GM12892 (cell line): ENCODE results near the gene RASL12.
"Not testable (repeated sequence)": the region's sequence is repeated elsewhere in the genome, so short reads cannot be mapped to it uniquely, and the experiment has no call there.

Experiments used
- DNase-seq: peaks from one replicate; pipeline ENCODE4 v3.0.0; 2011; ENCODE audit not compliant: insufficient read length
- FAIRE-seq: peaks from 2 replicates; lab custom pipeline; 2011; peaks lifted over from hg19 to GRCh38; lab: Jason Lieb, UNC
- POLR2A ChIP-seq: IDR thresholded peaks from 2 replicates; pipeline ENCODE4 v1.6.1; 2011; ENCODE audit warnings: low read depth, low read length, control low read depth
- POLR2AphosphoS5 ChIP-seq: IDR thresholded peaks from 2 replicates; pipeline ENCODE4 v1.6.1; 2011; ENCODE audit warnings: low read depth, low read length, control low read depth
- TAF1 ChIP-seq: IDR thresholded peaks from 2 replicates; pipeline ENCODE4 v1.6.1; 2011; ENCODE audit warnings: low read depth, mild to moderate bottlenecking, control low read depth, low read length, borderline replicate concordance

The RASL12 gene

DNA sequence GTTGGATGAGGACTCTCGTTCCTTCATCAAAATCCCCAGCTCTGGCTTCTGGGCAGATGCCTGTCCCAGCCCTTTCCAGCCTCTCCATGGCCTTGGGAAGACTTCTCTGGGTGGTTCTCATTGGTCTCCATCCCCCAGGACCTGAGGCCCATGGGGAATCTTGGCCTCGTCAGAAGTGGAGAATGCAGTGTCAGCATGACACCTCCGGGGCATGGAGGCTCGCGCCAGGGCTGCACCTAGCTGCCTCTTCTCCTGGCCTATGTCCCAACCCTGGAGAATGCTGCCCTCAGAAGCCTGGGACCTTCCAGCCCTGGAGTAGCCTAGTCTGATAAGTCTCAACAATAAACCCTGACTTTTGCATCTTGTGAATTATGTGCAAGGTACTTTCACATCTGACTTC lies 11.8 kb upstream of the RASL12 start:
- no peak for FAIRE-seq

DNA sequence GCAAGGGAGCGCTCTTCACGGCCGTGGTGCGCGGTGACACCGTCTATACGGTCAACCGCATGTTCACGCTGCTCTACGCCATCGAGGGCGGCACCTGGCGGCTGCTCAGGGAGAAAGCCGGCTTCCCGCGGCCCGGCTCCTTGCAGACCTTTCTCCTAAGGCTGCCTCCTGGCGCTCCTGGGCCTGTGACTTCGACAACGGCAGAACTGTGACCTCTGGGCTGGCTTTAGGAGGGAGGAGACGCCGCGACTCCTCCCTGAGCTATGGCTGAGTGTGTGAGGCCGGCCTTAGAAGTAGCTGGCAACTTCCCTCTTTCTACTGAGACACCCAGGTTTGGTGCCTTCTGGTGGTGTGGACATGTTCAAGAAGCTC lies 10.2 kb upstream of the RASL12 start:
- TF ChIP-seq POLR2A = no peak
- no peak for TF ChIP-seq POLR2AphosphoS5
- no peak for TF ChIP-seq TAF1
- DNase-seq (no peak), FAIRE-seq (no peak)

More for the DNA sequence above, 11.8 kb upstream of the RASL12 start:
- no peak for DNase-seq
- TF ChIP-seq TAF1 (no peak), POLR2A (no peak), POLR2AphosphoS5 (no peak)

DNA sequence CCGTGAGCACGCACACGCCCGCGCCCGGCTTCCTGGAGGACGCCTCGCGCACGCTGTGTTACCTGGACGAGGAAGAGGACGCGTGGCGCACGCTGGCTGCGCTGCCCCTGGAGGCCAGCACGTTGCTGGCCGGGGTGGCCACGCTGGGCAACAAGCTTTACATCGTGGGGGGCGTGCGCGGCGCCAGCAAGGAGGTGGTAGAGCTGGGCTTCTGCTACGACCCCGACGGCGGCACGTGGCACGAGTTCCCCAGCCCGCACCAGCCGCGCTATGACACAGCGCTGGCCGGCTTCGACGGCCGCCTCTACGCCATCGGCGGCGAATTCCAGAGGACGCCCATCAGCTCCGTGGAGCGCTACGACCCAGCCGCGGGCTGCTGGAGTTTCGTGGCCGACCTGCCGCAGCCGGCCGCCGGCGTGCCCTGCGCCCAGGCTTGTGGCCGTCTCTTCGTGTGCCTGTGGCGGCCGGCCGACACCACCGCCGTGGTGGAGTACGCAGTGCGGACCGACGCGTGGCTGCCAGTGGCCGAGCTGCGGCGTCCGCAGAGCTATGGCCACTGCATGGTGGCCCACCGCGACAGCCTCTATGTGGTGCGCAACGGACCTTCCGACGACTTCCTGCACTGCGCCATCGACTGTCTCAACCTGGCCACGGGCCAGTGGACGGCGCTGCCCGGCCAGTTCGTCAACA lies 9.6 kb upstream of the RASL12 start:
- FAIRE-seq (no peak), DNase-seq (no peak)
- no peak for TF ChIP-seq POLR2AphosphoS5

DNA sequence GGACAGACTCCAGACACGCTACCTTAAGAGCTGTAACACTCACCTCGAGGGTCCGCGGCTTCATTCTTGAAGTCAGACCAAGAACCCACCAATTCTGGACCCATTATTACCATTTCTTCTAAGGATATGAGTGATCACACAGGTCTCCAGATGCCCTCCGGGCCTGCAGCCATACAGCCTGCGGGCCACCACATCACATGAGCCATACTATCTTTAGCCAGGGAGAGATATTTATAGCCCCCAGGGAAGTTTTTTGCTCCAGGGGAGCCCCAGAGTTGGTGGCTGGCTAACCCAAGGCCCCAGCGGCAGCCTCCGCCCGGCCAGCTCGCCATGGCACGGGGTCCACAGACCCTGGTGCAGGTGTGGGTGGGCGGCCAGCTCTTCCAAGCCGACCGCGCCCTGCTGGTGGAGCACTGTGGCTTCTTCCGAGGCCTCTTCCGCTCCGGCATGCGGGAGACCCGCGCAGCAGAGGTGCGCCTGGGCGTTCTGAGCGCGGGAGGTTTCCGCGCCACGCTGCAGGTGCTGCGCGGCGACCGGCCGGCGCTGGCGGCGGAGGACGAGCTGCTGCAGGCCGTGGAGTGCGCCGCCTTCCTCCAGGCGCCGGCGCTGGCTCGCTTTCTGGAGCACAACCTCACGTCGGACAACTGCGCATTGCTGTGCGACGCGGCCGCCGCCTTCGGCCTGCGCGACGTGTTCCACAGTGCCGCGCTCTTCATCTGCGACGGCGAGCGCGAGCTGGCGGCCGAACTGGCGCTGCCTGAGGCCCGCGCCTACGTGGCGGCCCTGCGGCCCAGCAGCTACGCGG lies 8.9 kb upstream of the RASL12 start, which contains the start of gene KBTBD13:
TSS of gene KBTBD13 (plus strand) at position 261 of the 805 bp plus-strand sequence. CDS start at position 331, 70 bp downstream.
- DNase-seq = no peak
- TF ChIP-seq TAF1 = no peak
- no peak for TF ChIP-seq POLR2AphosphoS5
- no peak for TF ChIP-seq POLR2A
- no peak for FAIRE-seq

DNA sequence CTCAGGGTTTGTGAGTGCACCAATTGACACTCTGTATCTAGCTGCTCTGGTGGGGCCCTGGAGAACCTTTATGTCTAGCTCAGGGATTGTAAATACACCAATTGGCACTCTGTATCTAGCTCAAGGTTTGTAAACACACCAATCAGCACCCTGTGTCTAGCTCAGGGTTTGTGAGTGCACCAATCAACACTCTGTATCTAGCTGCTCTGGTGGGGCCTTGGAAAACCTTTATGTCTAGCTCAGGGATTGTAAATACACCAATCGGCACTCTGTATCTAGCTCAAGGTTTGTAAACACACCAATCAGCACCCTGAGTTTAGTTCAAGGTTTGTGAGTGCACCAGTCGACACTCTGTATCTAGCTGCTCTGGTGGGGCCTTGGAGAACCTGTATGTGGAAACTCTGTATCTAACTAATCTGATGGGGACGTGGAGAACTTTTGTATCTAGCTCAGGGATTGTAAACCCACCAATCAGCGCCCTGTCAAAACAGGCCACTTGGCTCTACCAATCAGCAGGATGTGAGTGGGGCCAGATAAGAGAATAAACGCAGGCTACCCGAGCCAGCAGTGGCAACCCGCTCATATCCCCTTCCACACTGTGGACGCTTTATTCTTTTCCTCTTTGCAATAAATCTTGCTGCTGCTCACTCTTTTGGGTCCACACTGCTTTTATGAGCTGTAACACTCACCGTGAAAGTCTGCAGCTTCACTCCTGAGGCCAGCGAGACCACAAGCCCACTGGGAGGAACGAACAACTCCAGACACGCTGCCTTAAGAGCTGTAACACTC lies 8.0 kb upstream of the RASL12 start:
- DNase-seq, FAIRE-seq: not testable (repeated sequence)

DNA sequence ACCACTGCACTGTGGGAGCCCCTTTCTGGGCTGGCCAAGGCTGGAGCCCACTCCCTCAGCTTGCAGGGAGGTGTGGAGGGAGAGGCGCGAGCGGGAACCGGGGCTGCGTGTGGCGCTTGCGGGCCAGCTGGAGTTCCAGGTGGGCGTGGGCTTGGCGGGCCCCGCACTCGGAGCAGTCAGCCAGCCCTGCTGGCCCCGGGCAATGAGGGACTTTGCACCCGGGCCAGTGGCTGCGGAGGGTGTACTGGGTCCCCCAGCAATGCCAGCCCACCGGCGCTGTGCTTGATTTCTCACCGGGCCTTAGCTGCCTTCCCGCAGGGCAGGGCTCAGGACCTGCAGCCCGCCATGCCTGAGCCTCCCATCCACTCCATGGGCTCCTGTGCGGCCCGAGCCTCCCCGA lies 7.2 kb upstream of the RASL12 start:
- not testable (repeated sequence) for DNase-seq, FAIRE-seq

DNA sequence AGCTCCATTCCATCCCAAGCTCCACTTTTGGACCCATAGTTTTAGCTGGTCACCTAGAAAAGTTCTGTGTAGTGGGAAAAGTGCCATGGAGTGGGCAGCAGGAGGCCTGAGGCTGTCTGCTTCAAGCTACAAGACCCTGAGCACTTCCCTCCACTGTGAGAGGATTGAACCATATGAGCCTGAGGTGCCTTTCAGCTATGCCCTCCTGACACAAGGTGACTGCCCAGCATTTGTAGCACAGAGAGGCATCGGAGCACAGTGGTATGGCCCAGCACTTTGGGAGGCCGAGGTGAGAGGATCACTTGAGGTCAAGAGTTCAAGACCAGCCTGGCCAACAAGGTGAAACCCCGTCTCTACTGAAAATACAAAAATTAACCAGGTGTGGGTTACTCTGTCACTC lies 4.8 kb upstream of the RASL12 start:
- TF ChIP-seq POLR2AphosphoS5 = no peak
- no peak for TF ChIP-seq POLR2A
- no peak for TF ChIP-seq TAF1
- DNase-seq (no peak), FAIRE-seq (no peak)

DNA sequence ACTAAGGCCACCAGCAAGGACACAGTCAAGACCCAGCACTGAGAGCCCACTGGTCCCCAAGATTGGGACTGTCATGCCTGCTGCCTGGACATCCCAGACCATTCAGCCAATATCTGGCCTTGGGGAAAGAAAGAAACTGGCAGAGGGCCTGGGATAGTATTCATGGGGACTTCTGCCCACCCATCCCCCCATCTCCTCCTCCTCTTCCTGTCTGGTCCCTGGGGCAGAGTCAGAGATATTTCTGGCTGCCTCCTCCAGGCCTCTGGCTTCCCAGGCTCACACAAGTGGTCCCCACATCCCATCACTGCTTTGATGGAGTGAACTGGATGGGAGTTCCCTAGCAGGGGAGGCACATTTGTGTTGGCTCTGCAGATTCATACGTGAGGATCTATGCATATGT lies 4.2 kb upstream of the RASL12 start:
- FAIRE-seq (no peak), DNase-seq (no peak)
- TF ChIP-seq TAF1 (no peak), POLR2AphosphoS5 (no peak), POLR2A (no peak)

DNA sequence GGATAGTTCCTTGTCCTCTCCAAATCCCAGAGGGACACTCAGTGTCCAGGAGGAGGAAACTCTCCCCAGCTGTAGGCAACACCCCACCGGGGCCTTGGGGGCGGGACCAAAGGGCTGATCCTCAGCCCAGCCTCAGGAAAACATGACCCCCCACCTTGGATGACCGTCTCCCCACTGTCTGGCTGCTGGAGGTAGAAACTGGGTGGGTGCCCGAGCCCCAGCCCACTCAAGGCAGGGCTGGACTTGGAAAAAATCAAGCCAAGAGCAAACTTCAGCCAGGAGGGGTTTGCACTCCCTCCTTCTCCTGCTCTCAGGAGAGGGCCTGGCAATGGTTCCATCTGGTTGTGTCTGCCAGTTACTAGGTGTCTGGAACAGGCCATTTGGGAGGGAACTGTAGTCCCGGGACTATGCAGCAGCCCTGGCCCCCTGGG lies 3.6 kb upstream of the RASL12 start:
- DNase-seq = no peak
- FAIRE-seq = no peak
- TF ChIP-seq POLR2A (no peak), POLR2AphosphoS5 (no peak)

DNA sequence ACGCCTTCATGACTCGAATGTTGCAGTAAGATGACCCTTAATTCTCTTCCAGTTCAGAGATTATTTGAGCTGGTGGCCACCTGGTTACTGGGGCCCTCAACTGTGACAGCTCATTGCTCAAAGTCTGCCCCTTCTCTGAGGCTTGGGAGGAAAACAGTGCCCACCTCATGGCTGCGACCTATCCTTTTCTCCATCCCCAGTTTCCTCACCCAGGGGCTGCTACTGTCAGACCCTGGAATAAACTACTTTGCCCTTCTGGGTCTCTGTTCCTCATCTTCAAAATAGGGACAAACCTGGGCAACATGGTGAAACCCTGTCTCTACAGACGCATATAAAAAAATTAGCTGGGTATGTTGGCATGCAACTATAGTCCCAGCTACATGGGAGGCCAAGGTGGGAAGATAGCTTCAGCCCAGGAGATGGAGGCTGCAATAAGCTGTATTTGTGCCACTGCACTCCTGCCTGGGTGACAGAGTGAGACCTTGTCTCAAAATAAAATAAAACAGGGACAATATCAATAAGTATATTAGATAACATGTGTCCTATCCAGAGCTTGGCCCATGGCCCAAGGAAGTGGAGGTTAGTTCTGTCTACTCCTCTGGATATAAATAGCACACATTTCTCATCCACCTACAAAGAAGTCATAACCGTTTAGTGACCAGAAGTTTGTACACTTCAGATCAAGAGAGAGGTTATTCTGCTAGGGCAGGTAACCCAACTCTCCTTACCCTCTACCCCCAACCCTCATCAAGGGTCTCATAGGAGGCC lies 2.2 kb upstream of the RASL12 start:
- no peak for DNase-seq
- no peak for FAIRE-seq
- TF ChIP-seq POLR2A (no peak), POLR2AphosphoS5 (no peak), TAF1 (no peak)

DNA sequence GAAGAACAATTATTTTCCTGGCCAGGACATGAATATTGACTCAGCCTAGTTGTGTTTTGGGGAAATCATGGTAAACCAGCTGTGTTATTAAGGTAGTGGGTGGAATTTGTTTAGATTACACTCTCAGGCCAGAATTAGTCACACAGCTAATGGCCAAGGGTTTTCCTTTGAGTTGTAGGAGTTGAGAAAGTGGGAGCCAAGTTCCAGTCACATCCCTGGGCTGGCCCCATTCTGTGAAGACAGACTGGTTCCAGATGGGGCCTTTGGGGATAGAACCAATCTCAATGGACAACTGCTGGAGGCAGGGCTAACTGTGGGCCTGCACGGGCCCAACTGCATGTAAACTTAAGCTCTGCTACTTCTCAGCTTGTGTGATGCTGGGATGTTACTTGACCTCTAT lies 1.4 kb upstream of the RASL12 start:
- no peak for DNase-seq
- no peak for TF ChIP-seq TAF1
- TF ChIP-seq POLR2A = no peak
- TF ChIP-seq POLR2AphosphoS5 = no peak
- FAIRE-seq = no peak

DNA sequence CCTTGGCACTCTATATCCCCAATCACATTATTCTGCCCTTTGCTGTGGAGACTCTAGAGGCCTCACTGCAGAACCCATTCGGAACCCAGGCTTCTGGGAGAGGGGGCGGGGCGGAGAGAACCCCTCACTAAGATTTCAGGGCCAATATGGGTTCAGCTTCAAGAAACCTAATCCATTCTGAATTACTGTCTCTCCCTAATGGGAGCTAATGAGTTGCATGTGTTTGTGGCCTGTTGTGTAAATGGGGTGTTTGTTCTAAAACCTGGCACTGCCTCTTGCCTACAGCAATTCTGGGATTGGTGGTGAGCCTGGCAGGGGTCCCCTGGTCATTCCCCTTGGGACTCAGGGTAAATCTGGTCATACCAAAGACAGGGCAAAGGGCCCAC lies 605 bp upstream of the RASL12 start:
- TF ChIP-seq POLR2A = no peak
- no peak for TF ChIP-seq POLR2AphosphoS5
- TF ChIP-seq TAF1 = no peak
- no peak for DNase-seq
- FAIRE-seq = no peak
